Common myeloid progenitor, CD34-positive (primary cell): ENCODE data around the gene VEGFA.

Experiments
- CTCF ChIA-PET: fragments of 350-600 bp; sonication (Branson Sonifier 250); formaldehyde crosslinking; loops from one replicate; lab custom pipeline; 2021; ENCODE audit warnings: antibody characterized with exemption; lab: Charles Lee
- POLR2A ChIA-PET: fragments of 350-600 bp; sonication (Branson Sonifier 250); formaldehyde crosslinking; loops from one replicate; lab custom pipeline; 2021; ENCODE audit warnings: antibody characterized with exemption; lab: Charles Lee
- DNase-seq, 3 donors: peaks; one replicate each; pipeline versions ENCODE4 v3.0.0 to v3.0.0-alpha.2; 2013
- H3K27ac ChIP-seq, 2 experiments: 1 replicate in 1 of 2; 2 replicates in 1 of 2; pipeline ENCODE4 v1.7.0; 2013; ENCODE audit warnings: inconsistent platforms in 2 of 2, low read length in 2 of 2, mild to moderate bottlenecking in 2 of 2, low read depth in 1 of 2, moderate library complexity in 1 of 2; ENCODE audit not compliant: severe bottlenecking in 2 of 2, insufficient read depth in 1 of 2, poor library complexity in 1 of 2
- H3K27me3 ChIP-seq, 5 experiments: replicated peaks in 2 of 5; 1 replicate in 3 of 5; 2 replicates in 2 of 5; pipeline versions ENCODE4 v1.6.1 to v1.7.0; 2013; ENCODE audit warnings: low read length in 4 of 5, mild to moderate bottlenecking in 2 of 5, moderate library complexity in 2 of 5, inconsistent platforms in 1 of 5; ENCODE audit not compliant: insufficient read depth in 5 of 5, control insufficient read depth in 4 of 5
- H3K36me3 ChIP-seq, 4 experiments: 1 replicate in 2 of 4; 2 replicates in 2 of 4; pipeline versions ENCODE4 v1.6.1 to v1.7.0; 2013; ENCODE audit warnings: low read length in 3 of 4, control low read depth in 1 of 4, mild to moderate bottlenecking in 1 of 4; ENCODE audit not compliant: control insufficient read depth in 4 of 4, insufficient read depth in 4 of 4
- H3K4me1 ChIP-seq, 4 experiments: 1 replicate in 3 of 4; 2 replicates in 1 of 4; pipeline versions ENCODE4 v1.6.1 to v1.7.1; 2013; ENCODE audit warnings: low read length in 3 of 4, mild to moderate bottlenecking in 3 of 4, control low read depth in 1 of 4, inconsistent platforms in 1 of 4, moderate library complexity in 1 of 4; ENCODE audit not compliant: control insufficient read depth in 4 of 4, insufficient read depth in 4 of 4; ENCODE audit errors: control extremely low read depth in 1 of 4
- H3K4me3 ChIP-seq, 7 experiments: 1 replicate in 4 of 7; 2 replicates in 3 of 7; pipeline versions ENCODE4 v1.5.1 to v1.7.0; 2013; ENCODE audit warnings: mild to moderate bottlenecking in 7 of 7, low read length in 6 of 7, moderate library complexity in 6 of 7, inconsistent platforms in 2 of 7, low read depth in 2 of 7, control low read depth in 1 of 7; ENCODE audit not compliant: insufficient read depth in 4 of 7, control insufficient read depth in 1 of 7; ENCODE audit errors: extremely low read depth in 1 of 7
- H3K9me3 ChIP-seq, 5 experiments: 1 replicate in 4 of 5; 2 replicates in 1 of 5; pipeline versions ENCODE4 v1.6.1 to v1.7.1; 2013; ENCODE audit warnings: low read length in 4 of 5, mild to moderate bottlenecking in 2 of 5, inconsistent platforms in 1 of 5, low read depth in 1 of 5, moderate library complexity in 1 of 5; ENCODE audit not compliant: control insufficient read depth in 4 of 5, insufficient read depth in 2 of 5; ENCODE audit errors: control extremely low read depth in 1 of 5
- WGBS: methylation state at CpG from one replicate; pipeline ENCODE4 v1.1.5; 2013; ENCODE audit not compliant: insufficient coverage; 5-methylcytosine and 5-hydroxymethylcytosine counted together

Gene VEGFA

GRCh38 chr6:43803055-43803782, 33.2 kb downstream of the VEGFA start:
- peak in 1 of 3 donors; percentile 34 for DNase-seq
- 73% methylated on average over 4 of the region's 6 CpGs for WGBS
- Histone ChIP-seq H3K4me1 (peaks cover 17 to 86% (median 62%) of the 10 kb centered on the region in 4 experiments), H3K36me3 (peaks cover 0 to 2% (median 0%) of the 10 kb centered on the region in 4 experiments), H3K4me3 (no peak overlapping the region), H3K9me3 (no peaks in the 10 kb centered on the region), H3K27me3 (no peaks in the 10 kb centered on the region), H3K27ac (peak overlapping the region in 1 of 2 experiments; percentile 18)
- POLR2A ChIA-PET, result interaction anchor here (1.0 kb wide), 1 partner anchor 12 kb away, joined by 3 read pairs; no protein-coding TSS in a partner anchor
- CTCF ChIA-PET, result interaction anchor here (2.5 to 7.9 kb wide), 3 partner anchors 13 to 34 kb away, joined by 20 to 68 read pairs (median 20); partner anchors contain the start of gene VEGFA

DNA sequence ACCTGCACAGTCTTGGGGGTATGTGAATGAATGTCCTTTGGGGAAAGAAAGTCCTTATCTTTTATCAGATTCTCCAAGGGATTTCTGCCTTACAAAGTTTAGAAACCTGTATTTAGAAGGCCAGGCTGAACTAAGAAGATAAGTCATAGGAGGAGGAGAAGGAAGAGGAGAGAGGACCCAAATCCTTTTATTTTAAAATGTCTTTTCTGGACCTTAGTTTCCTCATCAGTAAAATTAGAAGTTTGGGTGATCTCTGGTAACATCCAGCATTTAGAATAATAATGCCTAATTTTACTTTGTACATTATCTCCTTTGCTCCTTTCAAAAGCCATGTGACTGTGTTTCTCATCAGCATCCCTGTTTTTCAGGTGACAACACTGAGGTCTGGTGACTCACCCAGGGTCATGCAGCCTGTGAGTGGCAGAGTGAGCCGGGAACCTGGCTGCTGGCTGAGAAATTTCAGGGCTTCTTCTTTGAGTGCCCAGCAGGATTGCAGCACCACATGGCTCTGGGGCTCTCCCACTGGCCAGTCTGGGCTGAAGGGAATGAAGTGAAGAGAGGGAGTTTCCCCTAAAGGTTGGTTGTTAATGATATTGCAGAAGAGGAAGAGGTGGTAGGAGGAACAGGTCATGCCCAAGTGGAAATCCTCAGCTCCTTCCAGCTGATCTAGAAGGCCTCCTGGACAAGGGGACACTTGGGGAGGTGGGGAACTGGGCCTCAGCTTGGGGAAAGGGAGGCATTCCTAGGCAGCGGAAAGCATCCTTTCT, 34.0 kb downstream of the VEGFA start:
- DNase-seq, result peak in 2 of 3 donors; percentile 46
- Histone ChIP-seq H3K9me3 (no peaks in the 10 kb centered on the region), H3K4me3 (no peak overlapping the region), H3K27me3 (no peaks in the 10 kb centered on the region), H3K4me1 (peaks cover 14 to 79% (median 55%) of the 10 kb centered on the region in 4 experiments), H3K27ac (peak overlapping the region in 1 of 2 experiments; percentile 18), H3K36me3 (peaks cover 0 to 2% (median 0%) of the 10 kb centered on the region in 4 experiments)
- POLR2A ChIA-PET, result no interaction called here
- CTCF ChIA-PET, result interaction anchor here (1.7 to 7.9 kb wide), 4 partner anchors 12 to 276 kb away, joined by 3 to 68 read pairs (median 20); partner anchors contain the start of gene VEGFA
- WGBS, result 33% methylated on average over 1 of the region's 2 CpGs

GRCh38 chr6:43804550-43805223, 34.7 kb downstream of the VEGFA start:
- CTCF ChIA-PET, result interaction anchor here (1.7 to 7.9 kb wide), 3 partner anchors 29 to 275 kb away, joined by 3 to 68 read pairs (median 20); partner anchors contain the start of gene VEGFA
- H3K4me1 ChIP-seq, result peaks cover 9 to 72% (median 47%) of the 10 kb centered on the region in 4 experiments
- H3K4me3 ChIP-seq, result no peak overlapping the region
- no peak for DNase-seq
- H3K27ac ChIP-seq, result no peak overlapping the region
- WGBS, result 96% methylated on average over 3 of the region's 4 CpGs
- H3K27me3 ChIP-seq, result no peaks in the 10 kb centered on the region
- H3K9me3 ChIP-seq, result no peaks in the 10 kb centered on the region
- H3K36me3 ChIP-seq, result peaks cover 0 to 2% (median 0%) of the 10 kb centered on the region in 4 experiments
- POLR2A ChIA-PET, result no interaction called here

- H3K4me3 ChIP-seq, result no peak overlapping the region
- ChIA-PET POLR2A (no interaction called here), CTCF (interaction anchor here (1.7 to 7.9 kb wide), 4 partner anchors 9 to 274 kb away, joined by 3 to 68 read pairs (median 21); no protein-coding TSS in a partner anchor)
- peaks cover 2 to 62% (median 38%) of the 10 kb centered on the region in 4 experiments for H3K4me1 ChIP-seq
- H3K36me3 ChIP-seq, result peaks cover 0 to 2% (median 0%) of the 10 kb centered on the region in 4 experiments
- WGBS, result 97% methylated on average over 5 of the region's 5 CpGs
- no peak for DNase-seq
- no peaks in the 10 kb centered on the region for H3K9me3 ChIP-seq
- H3K27me3 ChIP-seq, result no peaks in the 10 kb centered on the region
- no peak overlapping the region for H3K27ac ChIP-seq
Observed at GRCh38 chr6:43805699-43806042, 35.7 kb downstream of the VEGFA start.

GRCh38 chr6:43806043-43806757, 36.2 kb downstream of the VEGFA start:
- CTCF ChIA-PET, result interaction anchor here (1.3 to 7.9 kb wide), 5 partner anchors 9 to 273 kb away, joined by 3 to 68 read pairs (median 9); no protein-coding TSS in a partner anchor

DNA sequence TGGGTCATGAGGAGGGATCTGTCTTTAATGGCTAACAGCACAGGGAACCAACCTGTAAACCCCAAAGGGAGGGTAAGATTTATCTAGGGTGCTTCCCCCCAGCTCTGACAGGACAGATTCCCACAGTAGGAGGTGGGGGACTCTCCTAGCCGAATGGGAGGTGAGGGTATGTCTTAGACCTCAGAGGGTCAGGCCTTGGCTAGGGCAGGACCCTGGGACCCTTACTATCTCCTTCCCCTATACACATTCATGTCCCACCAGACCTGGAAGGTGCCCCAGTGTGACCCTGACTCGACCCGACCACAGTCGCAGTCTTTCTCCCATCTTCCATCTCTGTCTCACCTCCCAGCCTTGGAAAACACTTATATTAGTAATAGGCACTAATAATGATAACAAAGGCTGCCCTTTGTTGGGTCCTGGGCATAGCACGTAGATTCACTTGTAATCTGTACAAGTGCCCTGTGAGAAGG, 36.8 kb downstream of the VEGFA start:
- no peak overlapping the region for H3K4me3 ChIP-seq
- WGBS, result 100% methylated on average over 1 of the region's 5 CpGs
- POLR2A ChIA-PET, result interaction anchor here (0.7 kb wide), 1 partner anchor 37 kb away, joined by 3 read pairs; the partner anchor contains the start of gene VEGFA
- peaks cover 0 to 2% (median 0%) of the 10 kb centered on the region in 4 experiments for H3K36me3 ChIP-seq
- no peaks in the 10 kb centered on the region for H3K27me3 ChIP-seq
- peaks cover 0 to 51% (median 29%) of the 10 kb centered on the region in 4 experiments for H3K4me1 ChIP-seq
- no peak overlapping the region for H3K27ac ChIP-seq
- H3K9me3 ChIP-seq, result no peaks in the 10 kb centered on the region
- DNase-seq, result no peak
- CTCF ChIA-PET, result interaction anchor here (0.7 to 7.9 kb wide), 7 partner anchors 10 to 123 kb away, joined by 3 to 68 read pairs (median 4); no protein-coding TSS in a partner anchor

More at GRCh38 chr6:43806043-43806757, 36.2 kb downstream of the VEGFA start:
- H3K27me3 ChIP-seq, result no peaks in the 10 kb centered on the region
- H3K4me3 ChIP-seq, result no peak overlapping the region
- H3K36me3 ChIP-seq, result peaks cover 0 to 2% (median 0%) of the 10 kb centered on the region in 4 experiments
- DNase-seq, result no peak
- no peaks in the 10 kb centered on the region for H3K9me3 ChIP-seq
- H3K27ac ChIP-seq, result no peak overlapping the region
- peaks cover 0 to 57% (median 33%) of the 10 kb centered on the region in 4 experiments for H3K4me1 ChIP-seq
- POLR2A ChIA-PET, result no interaction called here
- WGBS, result 97% methylated on average over 7 of the region's 9 CpGs
